Stimulated activated CD4-positive, alpha-beta T cell treated with anti-CD3 and anti-CD28 coated beads, Interleukin-12 subunit alpha, Interleukin-12 subunit beta, amount 100 ng/mL, for 24 hours (primary cell): ENCODE data around the gene NPC1L1.

ENCODE experiments used
- DNase-seq, 2 experiments: peaks; one replicate each; pipeline ENCODE4 v3.0.0-alpha.2; 2020; ENCODE audit warnings: low read depth in 2 of 2

The NPC1L1 gene

GRCh38 chr7:44541028-44541869 is at the start of gene NPC1L1:
Gene NPC1L1, minus strand, starts transcription at chr7:44541330. Its CDS starts 71 bp downstream, at chr7:44541259.
- no peak for DNase-seq

DNA sequence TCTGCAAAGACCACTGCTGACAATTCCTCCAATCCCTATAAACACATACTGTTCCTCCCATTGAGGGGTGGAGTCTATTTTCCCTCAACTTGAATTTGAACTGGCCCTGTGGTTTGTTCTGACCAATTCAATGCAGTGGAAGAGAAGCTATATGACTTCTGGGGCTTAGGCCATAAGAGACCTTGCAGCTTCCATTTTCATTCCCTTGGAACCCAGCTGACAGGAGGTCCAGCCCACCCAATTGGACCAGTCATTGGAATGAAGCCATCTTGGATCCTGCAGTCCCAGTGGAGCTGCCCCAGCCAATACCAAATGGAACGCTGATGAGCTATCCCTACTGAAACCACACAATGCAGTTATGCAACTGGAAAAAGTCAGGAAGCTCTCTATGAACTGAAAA is 49.8 kb upstream of the NPC1L1 start:
- DNase-seq = no peak

GRCh38 chr7:44587843-44588711 is 46.9 kb upstream of the NPC1L1 start:
- no peak for DNase-seq

GRCh38 chr7:44583146-44583865 is 42.2 kb upstream of the NPC1L1 start:
- no peak for DNase-seq

DNA sequence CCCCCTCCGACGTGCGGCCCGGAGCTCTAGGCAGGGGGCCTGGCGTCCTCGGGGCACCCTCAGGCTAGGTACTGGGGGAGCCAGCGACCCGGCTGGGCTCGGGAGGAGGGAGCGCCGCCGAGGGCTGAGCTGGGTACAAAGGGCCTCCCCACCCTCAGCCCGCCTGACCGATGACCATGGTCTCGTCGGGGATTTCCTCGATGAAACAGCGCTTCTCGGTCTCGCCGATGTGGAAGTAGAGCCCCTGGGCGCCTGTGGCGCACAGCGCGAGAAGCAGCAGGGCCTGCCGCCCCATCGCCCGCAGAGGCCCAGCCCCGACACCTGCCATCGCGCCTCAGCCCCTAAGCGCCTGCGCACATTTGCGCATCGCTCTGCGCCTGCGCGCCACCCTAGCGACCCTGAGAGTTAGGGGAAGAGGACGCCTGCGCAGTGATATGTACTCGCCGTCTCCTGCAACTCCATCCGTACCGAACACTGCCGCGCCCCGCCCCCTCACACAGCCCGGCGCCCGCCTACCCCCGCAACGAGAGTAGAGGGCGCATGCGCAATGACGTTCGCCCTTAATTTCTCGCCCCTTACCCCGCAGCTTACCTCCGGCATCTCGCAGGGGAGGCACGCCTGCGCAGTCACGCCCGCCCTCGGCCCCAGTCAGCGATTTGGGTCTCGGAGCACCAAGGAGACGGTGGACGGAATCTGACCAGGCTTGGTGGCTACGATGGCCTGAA is 40.9 kb upstream of the NPC1L1 start, which contains the start of gene TMED4:
Gene TMED4, minus strand, starts transcription at position 353 of the 725 bp plus-strand sequence. Its CDS starts 25 bp downstream, at position 328.
- peak; percentile 100 for DNase-seq

DNA sequence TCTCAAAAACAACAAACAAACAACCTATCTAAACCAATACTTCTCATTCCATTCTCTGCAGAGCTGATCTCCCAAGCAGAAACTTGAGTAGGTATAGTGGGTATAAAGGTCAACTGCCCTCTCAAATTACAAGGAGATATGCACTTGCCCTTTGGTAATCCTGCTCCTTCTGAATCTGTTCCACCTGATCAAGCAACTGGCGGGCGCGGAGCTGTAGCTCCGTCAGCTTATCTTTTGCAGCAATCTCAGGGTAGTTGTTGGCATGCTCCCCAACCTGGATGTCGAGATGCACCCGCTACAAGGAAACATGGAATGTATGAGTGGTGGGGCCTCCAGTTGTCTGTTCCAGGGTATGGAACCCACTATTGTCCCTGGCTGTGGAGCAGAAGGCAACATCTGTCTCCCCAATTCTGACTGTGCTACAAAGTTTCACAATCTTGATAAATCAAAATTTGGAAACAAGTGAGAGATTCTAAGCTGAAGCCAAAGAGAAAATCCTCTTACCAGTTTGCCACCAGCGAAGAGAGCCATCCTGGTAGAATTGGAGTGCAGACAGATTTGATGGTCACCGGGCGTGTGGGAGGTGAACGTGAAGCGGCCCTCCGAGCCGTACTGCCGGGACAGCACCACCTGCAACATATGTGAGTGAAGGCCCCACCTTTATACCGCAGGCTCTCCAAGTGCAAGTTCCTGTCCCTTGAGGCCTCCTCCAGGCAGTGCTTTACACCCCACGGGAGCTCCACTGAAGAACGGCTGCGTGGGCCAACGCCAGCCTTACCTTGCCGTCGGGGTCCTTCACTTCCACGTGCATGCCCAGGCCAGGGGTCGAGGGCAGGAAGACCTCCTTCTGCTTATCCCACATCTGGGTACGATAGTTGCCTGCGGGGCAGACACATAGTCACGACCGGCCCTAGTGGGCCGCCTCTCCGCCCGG is 40.1 kb upstream of the NPC1L1 start:
- DNase-seq = peak in 1 of 2 experiments; percentile 22

GRCh38 chr7:44576228-44576627 is 35.1 kb upstream of the NPC1L1 start:
- no peak for DNase-seq

GRCh38 chr7:44575054-44575453 is 33.9 kb upstream of the NPC1L1 start:
- no peak for DNase-seq

GRCh38 chr7:44574287-44574872 is 33.2 kb upstream of the NPC1L1 start:
- DNase-seq = no peak

- DNase-seq = peak; percentile 88 to 93
Measured at GRCh38 chr7:44573464-44574286, 32.5 kb upstream of the NPC1L1 start, which contains the start of gene DDX56. Gene DDX56, minus strand, starts transcription at chr7:44573908. Its CDS starts 13 bp downstream, at chr7:44573895.

DNA sequence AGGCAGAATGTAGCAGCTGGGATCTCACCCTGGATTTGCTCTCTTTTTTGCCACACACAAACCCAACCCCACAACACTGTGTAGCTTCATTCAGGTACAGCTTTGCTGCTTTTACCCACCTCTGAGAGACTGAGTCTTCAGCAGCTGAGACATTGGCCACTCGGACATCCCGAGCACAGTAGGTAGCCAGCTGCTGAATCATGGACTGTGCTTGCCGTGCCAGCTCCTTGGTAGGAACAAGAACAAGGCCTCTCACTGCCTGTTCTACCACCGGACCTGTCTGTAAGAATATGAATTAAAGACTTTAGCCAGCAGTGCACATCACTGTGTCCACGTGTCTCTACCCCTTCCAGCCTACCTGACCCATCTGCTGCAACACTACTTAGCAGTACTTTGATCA is 31.6 kb upstream of the NPC1L1 start:
- no peak for DNase-seq

- DNase-seq = no peak
Measured at GRCh38 chr7:44569959-44570358, 28.8 kb upstream of the NPC1L1 start.

DNA sequence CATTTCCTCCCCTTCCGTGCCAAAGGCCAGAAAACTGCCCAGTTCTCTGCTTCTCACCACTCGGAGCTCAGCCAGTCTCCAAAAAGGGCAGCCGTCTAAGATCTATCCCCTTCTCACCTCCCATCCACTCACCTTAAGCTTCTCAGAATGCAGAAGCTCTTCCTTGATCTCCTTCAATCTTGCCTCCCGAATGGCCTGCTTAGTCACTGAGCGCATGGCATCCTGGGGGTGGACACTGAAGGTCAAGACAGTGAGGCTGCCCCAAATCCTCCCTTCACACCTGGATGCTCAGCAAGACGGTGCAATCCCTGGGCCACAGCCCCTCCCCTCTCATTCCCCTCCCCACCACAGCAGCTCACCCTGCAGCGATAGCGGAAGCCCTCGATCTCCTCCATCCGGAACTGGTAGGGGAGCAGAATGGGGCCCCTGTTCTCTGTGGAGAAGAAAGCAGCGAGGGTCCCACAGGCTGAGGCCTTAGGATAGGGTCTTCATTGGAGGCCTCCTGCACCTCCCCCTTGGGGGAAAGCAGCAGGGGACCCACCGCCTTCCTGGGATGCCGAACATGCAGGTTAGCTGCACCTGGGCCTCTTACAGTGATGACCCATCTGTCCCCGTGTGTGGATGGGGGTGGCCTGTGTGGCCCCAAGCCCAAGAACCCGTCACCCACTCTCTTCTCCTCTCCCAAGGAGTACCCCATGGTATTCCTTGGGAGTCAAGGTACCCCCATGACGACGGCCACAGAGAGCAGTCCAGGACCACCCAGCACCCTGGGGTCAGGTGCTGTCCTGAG is 27.8 kb upstream of the NPC1L1 start:
- no peak for DNase-seq

- no peak for DNase-seq
Measured at GRCh38 chr7:44567884-44568283, 26.8 kb upstream of the NPC1L1 start.

DNA sequence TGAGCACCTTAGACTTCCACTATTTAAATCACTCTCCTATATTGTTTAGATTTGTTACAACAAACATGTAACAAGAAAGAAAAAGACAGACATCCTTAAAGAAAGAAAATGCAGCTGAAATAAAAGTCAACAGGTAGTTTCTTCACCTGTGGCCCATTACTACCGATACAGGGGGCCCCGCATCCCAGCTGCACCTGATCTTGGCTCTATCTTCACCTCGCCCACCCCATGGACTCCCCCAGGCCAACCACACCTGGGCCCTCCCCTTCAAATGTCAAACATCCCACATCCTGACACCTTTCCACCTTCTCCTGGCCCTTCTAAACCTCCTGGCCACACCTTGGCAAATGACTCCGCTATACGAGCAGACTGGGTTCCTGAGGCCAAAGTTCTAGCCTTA is 25.6 kb upstream of the NPC1L1 start:
- no peak for DNase-seq

DNA sequence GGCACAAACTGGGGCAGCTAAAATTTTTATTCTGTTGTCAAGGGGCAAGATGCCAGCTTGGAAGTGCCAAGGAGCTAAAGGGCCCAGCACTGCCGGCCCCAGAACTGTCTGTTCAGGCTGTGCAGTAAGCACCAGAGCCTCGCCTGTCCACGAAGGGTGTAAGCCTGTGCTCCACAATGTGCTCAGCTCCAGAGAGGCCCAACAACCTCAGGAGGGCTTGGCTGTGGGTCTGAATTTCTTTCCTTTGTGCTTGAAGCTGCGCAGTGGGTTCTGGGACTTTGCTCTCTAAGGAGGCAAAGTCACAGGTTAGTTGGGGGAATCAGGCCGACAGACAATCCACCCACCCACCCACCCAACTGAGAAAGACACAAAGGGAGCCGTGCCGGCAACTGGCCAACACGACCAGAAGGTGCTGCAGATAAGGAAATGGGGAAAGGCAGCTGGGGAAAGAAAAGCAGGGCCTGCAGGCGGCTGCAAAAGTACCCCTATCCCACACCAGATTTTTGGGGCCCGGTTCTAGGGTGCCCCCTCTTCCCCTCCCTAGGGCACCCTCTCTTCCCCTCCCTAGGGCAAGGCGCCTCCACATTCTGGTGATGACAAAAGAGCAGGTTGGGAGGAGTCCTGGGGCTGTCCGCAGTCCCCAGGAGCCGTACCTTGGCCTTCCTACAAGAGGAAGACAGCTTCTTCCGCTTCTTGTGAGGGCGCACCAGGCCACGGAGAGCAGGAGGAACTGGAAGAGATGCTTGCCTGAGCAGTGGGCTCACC is 24.8 kb upstream of the NPC1L1 start:
- DNase-seq = no peak
